ENCODE data around the gene NFKBIE.

DNA sequence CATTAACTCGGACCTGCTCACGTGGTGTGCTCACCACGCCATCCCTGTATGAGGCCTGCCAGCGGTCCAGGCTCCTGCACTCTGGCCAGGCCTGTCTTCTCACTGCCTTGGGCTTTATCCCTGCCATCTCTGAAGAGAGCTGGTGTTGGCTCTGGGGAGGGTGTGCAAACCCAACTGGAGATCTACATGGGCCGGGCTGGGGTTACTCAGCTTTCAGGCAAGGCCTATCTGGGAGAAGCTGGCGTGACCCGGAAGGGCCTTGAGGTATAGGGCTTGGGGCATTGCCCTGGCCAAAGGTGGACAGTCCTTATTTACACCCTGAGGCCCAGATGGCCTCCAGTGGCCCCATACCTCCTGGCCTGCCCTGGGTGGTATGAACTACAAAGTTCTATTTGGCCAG, 36.9 kb downstream of the NFKBIE start:
- no peak for TF ChIP-seq EZH2 (IDR thresholded peaks at IDR 0.05; ENCODE audit: insufficient read depth, low read length)
- TF ChIP-seq, protein P1, sequence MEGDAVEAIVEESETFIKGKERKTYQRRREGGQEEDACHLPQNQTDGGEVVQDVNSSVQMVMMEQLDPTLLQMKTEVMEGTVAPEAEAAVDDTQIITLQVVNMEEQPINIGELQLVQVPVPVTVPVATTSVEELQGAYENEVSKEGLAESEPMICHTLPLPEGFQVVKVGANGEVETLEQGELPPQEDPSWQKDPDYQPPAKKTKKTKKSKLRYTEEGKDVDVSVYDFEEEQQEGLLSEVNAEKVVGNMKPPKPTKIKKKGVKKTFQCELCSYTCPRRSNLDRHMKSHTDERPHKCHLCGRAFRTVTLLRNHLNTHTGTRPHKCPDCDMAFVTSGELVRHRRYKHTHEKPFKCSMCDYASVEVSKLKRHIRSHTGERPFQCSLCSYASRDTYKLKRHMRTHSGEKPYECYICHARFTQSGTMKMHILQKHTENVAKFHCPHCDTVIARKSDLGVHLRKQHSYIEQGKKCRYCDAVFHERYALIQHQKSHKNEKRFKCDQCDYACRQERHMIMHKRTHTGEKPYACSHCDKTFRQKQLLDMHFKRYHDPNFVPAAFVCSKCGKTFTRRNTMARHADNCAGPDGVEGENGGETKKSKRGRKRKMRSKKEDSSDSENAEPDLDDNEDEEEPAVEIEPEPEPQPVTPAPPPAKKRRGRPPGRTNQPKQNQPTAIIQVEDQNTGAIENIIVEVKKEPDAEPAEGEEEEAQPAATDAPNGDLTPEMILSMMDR (IDR thresholded peaks at IDR 0.05; ENCODE audit: insufficient read depth, low read depth, low read length), result no peak
